Tibial artery (tissue), 4 donors: Measurements from ENCODE around the gene RAC3.

Source experiments
- DNase-seq, 2 donors: peaks; one replicate each; pipeline ENCODE4 v3.0.0-alpha.2; 2019
- H3K27ac ChIP-seq, 2 donors: fragments of 200-600 bp; sonication (generic) in 1 of 2; 1 replicate in 1 of 2; 2 replicates in 1 of 2; pipeline ENCODE4 v1.5.1; 2018 to 2019; ENCODE audit warnings: mild to moderate bottlenecking in 1 of 2
- H3K27me3 ChIP-seq, 2 donors: fragments of 200-600 bp; sonication (generic) in 1 of 2; one replicate each; pipeline versions ENCODE4 v1.5.1 to v1.6.0; 2016 to 2019
- H3K36me3 ChIP-seq, 3 donors: fragments of 200-600 bp; sonication (generic) in 2 of 3; one replicate each; pipeline ENCODE4 v1.5.1; 2016 to 2019; ENCODE audit warnings: mild to moderate bottlenecking in 2 of 3
- H3K4me1 ChIP-seq, 4 donors: fragments of 200-600 bp; sonication (generic) in 2 of 4; 1 replicate in 3 of 4; 2 replicates in 1 of 4; pipeline ENCODE4 v1.5.1; 2016 to 2019
- H3K4me3 ChIP-seq, 2 donors: fragments of 200-600 bp; sonication (generic) in 1 of 2; 1 replicate in 1 of 2; 2 replicates in 1 of 2; pipeline ENCODE4 v1.5.1; 2018 to 2019; ENCODE audit warnings: mild to moderate bottlenecking in 2 of 2
- H3K9me3 ChIP-seq, 3 donors: fragments of 200-600 bp; sonication (generic) in 1 of 3; one replicate each; pipeline ENCODE4 v1.5.1; 2016 to 2019
- intact Hi-C: fragments of 100-400 bp; cut with DNase I; formaldehyde crosslinking; loops from one replicate; pipeline ENCODE4 v1.15.0; 2023; ENCODE audit warnings: low total_unique reads
- TF ChIP-seq, protein P1 (sequence below), 2 experiments: fragments of 200-600 bp in 1 of 2; fragments of 450-650 bp in 1 of 2; IDR thresholded peaks; one replicate each; pipeline ENCODE4 v1.5.1; 2017 to 2019; ENCODE audit warnings: antibody characterized with exemption in 2 of 2, mild to moderate bottlenecking in 1 of 2, moderate library complexity in 1 of 2

The RAC3 gene

DNA sequence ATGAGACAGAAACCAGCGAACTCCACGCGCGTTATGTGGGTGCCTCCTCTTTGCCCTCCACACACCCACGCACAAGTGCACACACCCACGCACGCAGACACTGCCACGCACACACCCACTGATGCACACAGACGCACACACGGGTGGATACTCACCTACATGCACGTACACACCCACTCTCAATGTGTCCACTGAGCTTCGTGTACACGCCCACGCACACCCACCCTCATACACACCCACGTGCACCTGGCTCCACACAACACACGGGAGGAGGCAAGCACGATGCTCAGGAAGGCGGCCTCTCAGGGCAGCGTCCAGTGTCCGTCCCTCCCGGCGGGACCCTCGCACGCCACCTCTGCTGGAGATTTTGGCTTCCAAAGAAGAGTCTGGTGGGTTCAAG lies 15.9 kb downstream of the RAC3 start:
- TF ChIP-seq, protein P1, sequence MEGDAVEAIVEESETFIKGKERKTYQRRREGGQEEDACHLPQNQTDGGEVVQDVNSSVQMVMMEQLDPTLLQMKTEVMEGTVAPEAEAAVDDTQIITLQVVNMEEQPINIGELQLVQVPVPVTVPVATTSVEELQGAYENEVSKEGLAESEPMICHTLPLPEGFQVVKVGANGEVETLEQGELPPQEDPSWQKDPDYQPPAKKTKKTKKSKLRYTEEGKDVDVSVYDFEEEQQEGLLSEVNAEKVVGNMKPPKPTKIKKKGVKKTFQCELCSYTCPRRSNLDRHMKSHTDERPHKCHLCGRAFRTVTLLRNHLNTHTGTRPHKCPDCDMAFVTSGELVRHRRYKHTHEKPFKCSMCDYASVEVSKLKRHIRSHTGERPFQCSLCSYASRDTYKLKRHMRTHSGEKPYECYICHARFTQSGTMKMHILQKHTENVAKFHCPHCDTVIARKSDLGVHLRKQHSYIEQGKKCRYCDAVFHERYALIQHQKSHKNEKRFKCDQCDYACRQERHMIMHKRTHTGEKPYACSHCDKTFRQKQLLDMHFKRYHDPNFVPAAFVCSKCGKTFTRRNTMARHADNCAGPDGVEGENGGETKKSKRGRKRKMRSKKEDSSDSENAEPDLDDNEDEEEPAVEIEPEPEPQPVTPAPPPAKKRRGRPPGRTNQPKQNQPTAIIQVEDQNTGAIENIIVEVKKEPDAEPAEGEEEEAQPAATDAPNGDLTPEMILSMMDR (IDR thresholded peaks at IDR 0.05), result no peak
- Histone ChIP-seq H3K27me3 (no peaks in the 10 kb centered on the region), H3K9me3 (no peaks in the 10 kb centered on the region), H3K4me1 (peaks cover 2 to 23% (median 15%) of the 10 kb centered on the region in 4 donors), H3K36me3 (peaks cover 15 to 39% (median 34%) of the 10 kb centered on the region in 3 donors), H3K27ac (no peak overlapping the region), H3K4me3 (no peak overlapping the region)
- intact Hi-C loops, result no loop called here
- no peak for DNase-seq

DNA sequence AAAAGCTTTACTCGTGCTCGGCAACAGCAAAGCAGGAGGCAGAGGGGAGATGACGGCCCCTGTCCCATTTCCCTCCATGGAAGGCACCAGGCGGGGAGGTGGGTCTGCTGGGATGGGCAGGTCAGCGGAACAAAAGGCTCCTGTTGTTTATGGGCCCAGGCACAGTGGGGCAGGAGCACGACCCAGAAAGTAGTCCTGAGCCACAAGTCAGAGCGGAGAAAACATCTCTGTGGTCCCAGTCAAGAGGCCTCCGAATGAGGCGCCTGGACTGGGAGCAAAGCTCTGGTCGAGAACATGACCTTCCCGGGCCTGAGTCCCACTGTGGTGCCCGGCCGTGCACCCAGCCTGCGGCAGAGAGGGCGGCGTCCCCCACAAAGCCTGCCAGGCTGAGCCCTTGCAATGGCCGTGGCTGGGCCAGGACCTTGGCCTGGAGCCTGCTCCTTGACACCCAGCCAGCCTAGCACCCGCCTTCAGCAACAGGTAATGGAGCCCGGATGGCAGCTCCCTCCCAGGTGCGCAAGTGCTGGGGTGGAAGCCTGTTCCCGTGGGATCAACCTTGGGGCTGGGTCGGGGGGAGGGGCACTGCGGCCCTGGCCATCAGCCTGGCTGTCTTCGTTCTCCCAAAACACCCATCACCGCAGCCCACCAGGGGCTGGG lies 16.6 kb downstream of the RAC3 start:
- TF ChIP-seq, protein P1 (IDR thresholded peaks at IDR 0.05), result no peak
- intact Hi-C loops, result no loop called here
- no peak for DNase-seq
- H3K9me3 ChIP-seq, result no peaks in the 10 kb centered on the region
- H3K27ac ChIP-seq, result no peak overlapping the region
- peaks cover 15 to 39% (median 34%) of the 10 kb centered on the region in 3 donors for H3K36me3 ChIP-seq
- peaks cover 6 to 30% (median 21%) of the 10 kb centered on the region in 4 donors for H3K4me1 ChIP-seq
- H3K4me3 ChIP-seq, result no peak overlapping the region
- no peaks in the 10 kb centered on the region for H3K27me3 ChIP-seq

DNA sequence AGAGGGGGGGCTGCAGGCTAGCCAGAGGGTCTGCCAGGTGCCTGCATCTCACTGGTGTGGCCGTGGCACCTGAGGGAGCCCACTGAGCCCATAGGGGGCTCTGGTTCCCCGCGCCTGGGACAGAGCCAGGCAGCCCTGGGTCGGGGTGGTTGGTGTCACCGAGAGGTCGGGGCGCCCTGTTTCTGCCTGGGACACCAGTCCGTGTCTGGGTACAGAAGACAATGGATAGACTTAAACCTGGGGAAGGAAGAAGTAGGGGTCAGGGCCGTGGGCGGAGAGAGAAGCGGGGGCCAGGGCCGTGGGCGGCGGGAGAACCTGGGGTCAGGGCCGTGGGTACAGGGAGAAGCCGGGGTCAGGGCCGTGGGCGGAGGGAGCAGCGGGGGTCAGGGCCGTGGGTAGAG lies 17.1 kb downstream of the RAC3 start:
- DNase-seq, result no peak
- no peaks in the 10 kb centered on the region for H3K9me3 ChIP-seq
- H3K27ac ChIP-seq, result no peak overlapping the region
- TF ChIP-seq, protein P1 (IDR thresholded peaks at IDR 0.05), result no peak
- no peaks in the 10 kb centered on the region for H3K27me3 ChIP-seq
- no peak overlapping the region for H3K4me3 ChIP-seq
- intact Hi-C loops, result no loop called here
- H3K36me3 ChIP-seq, result peaks cover 15 to 44% (median 34%) of the 10 kb centered on the region in 3 donors
- H3K4me1 ChIP-seq, result peaks cover 6 to 35% (median 26%) of the 10 kb centered on the region in 4 donors

DNA sequence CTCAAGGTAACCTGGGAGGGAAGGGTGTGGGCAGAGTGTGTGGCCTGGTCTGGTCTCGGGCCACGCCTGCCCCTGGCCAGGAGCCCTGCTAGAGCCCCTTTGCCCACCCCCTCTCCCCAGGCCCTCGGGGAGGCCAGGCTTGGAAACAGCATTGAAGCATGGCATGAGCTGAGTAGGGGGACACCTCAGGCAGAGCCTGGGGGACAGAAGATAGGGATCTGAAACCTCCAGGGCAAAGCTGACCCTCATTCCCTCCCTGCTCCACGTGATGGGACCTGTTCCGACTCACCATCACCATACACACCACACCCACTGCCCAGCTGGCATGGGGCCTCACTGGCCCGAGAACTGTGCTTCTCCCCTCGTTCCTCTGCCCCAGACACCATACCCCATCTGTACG lies 17.6 kb downstream of the RAC3 start:
- Histone ChIP-seq H3K4me1 (peaks cover 6 to 40% (median 30%) of the 10 kb centered on the region in 4 donors), H3K9me3 (no peaks in the 10 kb centered on the region), H3K27me3 (no peaks in the 10 kb centered on the region), H3K27ac (no peak overlapping the region), H3K4me3 (no peak overlapping the region), H3K36me3 (peaks cover 18 to 50% (median 35%) of the 10 kb centered on the region in 3 donors)
- TF ChIP-seq, protein P1 (IDR thresholded peaks at IDR 0.05), result no peak
- no peak for DNase-seq
- intact Hi-C loops, result no loop called here

DNA sequence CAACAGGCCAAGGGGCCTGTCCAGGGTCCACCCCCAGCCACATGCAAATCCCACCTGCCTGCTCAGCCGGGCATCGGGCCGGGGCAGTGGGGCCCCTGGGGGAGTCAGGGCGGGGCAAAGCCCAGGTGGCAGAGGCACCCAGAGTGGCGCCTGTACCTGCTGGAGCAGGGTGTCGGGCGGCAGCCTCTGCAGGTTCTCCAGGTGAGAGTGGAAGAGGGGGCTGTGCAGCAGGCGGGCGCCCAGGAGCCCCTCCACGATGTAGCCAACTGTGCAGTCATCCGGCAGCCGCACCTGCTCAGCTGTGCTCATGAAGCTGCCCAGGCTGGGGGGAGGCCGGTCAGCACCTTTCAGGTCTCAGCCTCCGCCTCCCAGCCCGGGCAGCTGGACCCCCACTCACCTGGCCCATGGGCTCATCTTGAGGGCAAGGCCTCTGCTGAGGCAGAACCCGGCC lies 18.1 kb downstream of the RAC3 start:
- Histone ChIP-seq H3K27me3 (no peaks in the 10 kb centered on the region), H3K27ac (no peak overlapping the region), H3K4me1 (peaks cover 6 to 43% (median 30%) of the 10 kb centered on the region in 4 donors), H3K36me3 (peaks cover 22 to 54% (median 39%) of the 10 kb centered on the region in 3 donors), H3K4me3 (no peak overlapping the region), H3K9me3 (no peaks in the 10 kb centered on the region)
- intact Hi-C loops, result no loop called here
- TF ChIP-seq, protein P1 (IDR thresholded peaks at IDR 0.05), result no peak
- no peak for DNase-seq
